HG02571 (cell line): ENCODE results near the gene LOXHD1.

ENCODE experiments used
- ATAC-seq: cut with Tn5 transposase; IDR thresholded peaks from one replicate; pipeline ENCODE4 v1.9.1; 2021; ENCODE audit warnings: mild to moderate bottlenecking, moderate library complexity; ENCODE audit not compliant: unreplicated experiment

The LOXHD1 gene

GRCh38 chr18:46554406-46555080, 102.5 kb downstream of the LOXHD1 start:
- no peak for ATAC-seq

- no peak for ATAC-seq
Measured at GRCh38 chr18:46550609-46551008, 106.4 kb downstream of the LOXHD1 start.

GRCh38 chr18:46547520-46547919, 109.5 kb downstream of the LOXHD1 start:
- ATAC-seq: no peak

- no peak for ATAC-seq
Measured at GRCh38 chr18:46546111-46546640, 110.8 kb downstream of the LOXHD1 start.

GRCh38 chr18:46542545-46542944, 114.5 kb downstream of the LOXHD1 start:
- ATAC-seq: no peak

GRCh38 chr18:46541626-46542189, 115.3 kb downstream of the LOXHD1 start:
- no peak for ATAC-seq

- no peak for ATAC-seq
Measured at GRCh38 chr18:46538376-46538775, 118.6 kb downstream of the LOXHD1 start.

GRCh38 chr18:46536215-46536874, 120.7 kb downstream of the LOXHD1 start:
- ATAC-seq: no peak

- ATAC-seq: no peak
Measured at GRCh38 chr18:46531482-46531881, 125.5 kb downstream of the LOXHD1 start.

- ATAC-seq: no peak
Measured at GRCh38 chr18:46528037-46528436, 129.0 kb downstream of the LOXHD1 start.

GRCh38 chr18:46519870-46520269, 137.2 kb downstream of the LOXHD1 start:
- no peak for ATAC-seq

- ATAC-seq: no peak
Measured at GRCh38 chr18:46518438-46518837, 138.6 kb downstream of the LOXHD1 start.

- ATAC-seq: no peak
Measured at GRCh38 chr18:46516555-46516954, 140.5 kb downstream of the LOXHD1 start.

- ATAC-seq: no peak
Measured at GRCh38 chr18:46510386-46510785, 146.6 kb downstream of the LOXHD1 start.

- no peak for ATAC-seq
Measured at GRCh38 chr18:46509530-46509929, 147.5 kb downstream of the LOXHD1 start.

GRCh38 chr18:46506974-46507586, 149.9 kb downstream of the LOXHD1 start:
- ATAC-seq: no peak

GRCh38 chr18:46502444-46502843, 154.6 kb downstream of the LOXHD1 start:
- no peak for ATAC-seq

GRCh38 chr18:46497129-46497528, 159.9 kb downstream of the LOXHD1 start:
- ATAC-seq: no peak

- ATAC-seq: no peak
Measured at GRCh38 chr18:46488471-46489213, 168.4 kb downstream of the LOXHD1 start.

GRCh38 chr18:46485675-46486194, 171.3 kb downstream of the LOXHD1 start:
- ATAC-seq: no peak

- no peak for ATAC-seq
Measured at GRCh38 chr18:46484971-46485370, 172.0 kb downstream of the LOXHD1 start.
